HG03025 (cell line): ENCODE data around the gene ADAMTS12.

Experiments used
- ATAC-seq: cut with Tn5 transposase; IDR thresholded peaks from one replicate; pipeline ENCODE4 v1.9.1; 2021; ENCODE audit warnings: mild to moderate bottlenecking, moderate library complexity; ENCODE audit not compliant: unreplicated experiment, low FRiP score

ADAMTS12 gene

GRCh38 chr5:33621514-33621913, 270.3 kb downstream of the ADAMTS12 start:
- ATAC-seq: no peak

GRCh38 chr5:33614039-33614438, 277.8 kb downstream of the ADAMTS12 start:
- no peak for ATAC-seq

GRCh38 chr5:33612386-33612785, 279.4 kb downstream of the ADAMTS12 start:
- no peak for ATAC-seq

DNA sequence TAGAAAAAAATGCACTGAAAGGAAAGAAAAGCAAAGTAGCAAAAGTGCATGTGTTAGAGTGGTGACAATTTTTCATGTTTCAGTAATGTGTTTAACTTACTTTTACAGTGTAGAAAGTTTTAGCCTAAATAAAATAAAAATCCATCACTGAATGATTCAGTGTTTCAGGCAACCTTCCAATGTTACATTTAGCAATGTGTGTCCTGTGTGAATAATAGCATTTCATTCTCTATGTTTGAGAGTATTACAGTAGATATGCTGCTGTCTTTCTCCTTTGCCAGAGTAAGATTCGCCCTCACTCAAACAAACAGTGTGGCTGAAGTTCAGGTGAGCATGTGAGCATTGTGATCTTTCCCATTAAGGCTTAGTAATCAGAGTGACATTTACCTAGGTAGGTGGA, 279.9 kb downstream of the ADAMTS12 start:
- no peak for ATAC-seq

GRCh38 chr5:33608344-33609041, 283.3 kb downstream of the ADAMTS12 start:
- no peak for ATAC-seq

GRCh38 chr5:33604503-33604902, 287.3 kb downstream of the ADAMTS12 start:
- no peak for ATAC-seq

DNA sequence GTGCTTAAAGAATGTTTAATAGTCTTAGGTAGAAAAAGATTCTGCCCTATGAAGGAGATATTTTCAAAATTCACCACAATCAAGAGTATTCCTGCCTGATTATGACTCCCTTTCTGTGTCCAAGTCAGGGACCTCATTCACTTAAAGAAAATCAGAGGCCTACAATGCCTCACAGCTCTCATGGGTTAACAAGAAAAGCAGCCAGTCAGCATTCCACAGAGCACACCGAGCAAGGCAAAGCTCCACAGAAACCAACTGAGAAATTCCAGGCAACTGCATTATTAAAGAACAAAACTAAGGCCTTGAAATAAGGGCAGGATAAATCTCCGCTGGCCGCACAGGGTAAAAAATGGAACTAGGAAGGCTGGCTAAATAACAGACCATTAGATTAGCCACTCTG, 289.9 kb downstream of the ADAMTS12 start:
- ATAC-seq: no peak

DNA sequence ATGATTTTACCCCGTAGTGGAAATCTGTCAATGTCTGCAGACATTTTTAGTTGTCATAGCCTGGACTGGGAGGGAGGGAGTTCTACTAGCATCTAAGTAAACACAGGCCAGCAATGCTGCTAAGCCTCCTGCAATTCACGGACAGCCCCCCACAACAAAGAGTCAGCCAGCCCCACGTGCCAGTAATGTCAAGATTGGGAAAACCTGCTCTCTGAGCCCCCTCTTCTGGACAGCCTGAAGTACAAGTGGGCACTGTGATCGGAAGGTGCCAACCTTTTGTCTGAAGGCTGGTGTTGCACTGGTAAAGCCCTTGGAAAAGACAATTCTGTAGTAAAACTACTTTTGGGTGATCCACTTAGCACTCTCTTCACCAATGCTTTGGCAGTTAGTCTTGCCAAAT, 296.5 kb downstream of the ADAMTS12 start:
- no peak for ATAC-seq

GRCh38 chr5:33594006-33594405, 297.8 kb downstream of the ADAMTS12 start:
- no peak for ATAC-seq

DNA sequence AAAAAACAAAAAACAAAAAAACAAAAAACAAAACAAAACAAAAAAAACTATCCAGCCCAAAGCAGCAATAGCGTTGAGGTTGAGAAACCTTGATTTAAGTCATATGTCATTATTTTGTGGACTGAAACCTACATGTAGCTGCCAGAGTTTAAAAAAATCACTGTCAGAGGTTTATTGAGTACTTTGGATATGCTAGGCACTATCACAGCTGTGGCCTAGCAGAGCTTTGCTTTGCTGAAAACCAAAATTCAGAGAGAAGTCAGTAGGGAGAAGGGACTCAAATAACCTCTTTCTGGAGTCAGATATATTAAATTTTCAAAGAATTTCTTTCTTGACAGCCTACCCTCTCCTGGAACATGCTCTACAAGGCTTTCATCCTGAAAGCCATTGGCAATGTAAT, 299.5 kb downstream of the ADAMTS12 start:
- ATAC-seq: no peak

DNA sequence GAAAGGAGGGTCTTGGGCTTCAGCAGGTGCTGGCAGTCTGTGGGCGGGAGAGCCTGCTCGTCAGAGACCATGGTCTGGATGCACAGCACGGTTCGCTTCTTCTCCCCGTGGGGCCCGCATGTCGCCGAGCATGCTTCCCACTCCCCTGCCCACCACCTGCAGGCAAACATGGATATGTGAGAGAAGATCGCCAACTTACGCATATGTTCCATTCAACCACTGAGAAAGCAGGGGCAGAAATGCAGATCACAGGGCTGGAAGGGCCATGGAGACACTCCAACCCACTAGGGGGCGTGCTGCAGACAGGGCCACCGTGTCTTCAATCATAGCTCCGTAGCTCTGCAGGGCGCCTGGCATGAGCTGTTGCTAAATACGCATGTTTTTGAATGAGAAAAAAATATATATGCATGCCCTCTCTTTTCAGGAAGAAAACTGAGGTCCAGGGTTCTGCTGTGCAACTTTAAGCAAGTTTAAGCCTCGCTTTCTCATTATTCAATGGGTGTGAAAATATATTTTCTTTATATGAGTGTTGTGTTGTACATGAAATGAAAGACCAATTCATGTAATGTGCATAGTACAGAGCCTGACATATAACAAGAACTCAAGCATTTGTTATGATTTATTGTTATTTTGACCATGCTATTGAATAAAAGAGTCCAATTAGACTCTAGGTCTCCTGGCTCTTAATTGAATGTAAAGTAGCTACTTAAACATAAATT, 303.0 kb downstream of the ADAMTS12 start:
- ATAC-seq: peak; percentile 77

DNA sequence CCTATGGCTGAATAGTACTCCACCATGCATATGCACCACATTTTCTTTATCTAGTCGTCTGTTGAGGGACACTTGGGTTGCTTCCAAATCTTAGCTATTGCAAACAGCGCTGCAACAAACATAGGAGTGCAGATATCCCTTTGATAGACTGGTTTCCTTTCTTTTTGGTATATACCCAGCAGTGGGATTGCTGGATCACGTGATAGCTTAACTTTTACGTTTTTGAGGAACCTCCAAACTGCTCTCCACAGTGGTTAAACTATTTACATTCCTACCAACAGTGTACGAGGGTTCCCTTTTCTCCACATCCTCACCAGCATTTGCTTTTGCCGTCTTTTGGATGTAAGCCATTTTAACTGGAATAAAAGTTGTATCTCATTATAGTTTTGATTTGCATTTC, 308.5 kb downstream of the ADAMTS12 start:
- ATAC-seq: no peak

- no peak for ATAC-seq
These were observed 309.4 kb downstream of the ADAMTS12 start for GRCh38 chr5:33582417-33582816.

GRCh38 chr5:33579789-33580188, 312.0 kb downstream of the ADAMTS12 start:
- ATAC-seq: no peak

DNA sequence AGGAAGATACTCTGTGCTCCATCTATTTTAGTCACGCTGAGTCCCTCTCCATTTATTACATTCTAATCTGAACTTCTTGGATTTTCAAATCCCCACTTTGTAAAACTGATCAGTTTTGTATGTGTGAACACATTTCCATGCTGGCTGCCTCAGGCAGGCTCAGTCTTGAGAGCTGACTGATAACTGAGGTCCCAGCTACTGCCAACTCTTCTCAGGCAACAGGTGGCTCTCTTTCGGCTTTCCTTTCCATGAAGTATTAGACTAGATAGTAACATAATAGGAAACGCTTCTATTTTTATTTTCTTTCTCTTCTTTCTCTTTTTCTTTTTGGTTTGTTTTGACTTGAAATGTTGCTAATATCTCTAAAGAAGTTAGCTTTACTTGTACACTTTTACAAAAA, 312.6 kb downstream of the ADAMTS12 start:
- no peak for ATAC-seq

DNA sequence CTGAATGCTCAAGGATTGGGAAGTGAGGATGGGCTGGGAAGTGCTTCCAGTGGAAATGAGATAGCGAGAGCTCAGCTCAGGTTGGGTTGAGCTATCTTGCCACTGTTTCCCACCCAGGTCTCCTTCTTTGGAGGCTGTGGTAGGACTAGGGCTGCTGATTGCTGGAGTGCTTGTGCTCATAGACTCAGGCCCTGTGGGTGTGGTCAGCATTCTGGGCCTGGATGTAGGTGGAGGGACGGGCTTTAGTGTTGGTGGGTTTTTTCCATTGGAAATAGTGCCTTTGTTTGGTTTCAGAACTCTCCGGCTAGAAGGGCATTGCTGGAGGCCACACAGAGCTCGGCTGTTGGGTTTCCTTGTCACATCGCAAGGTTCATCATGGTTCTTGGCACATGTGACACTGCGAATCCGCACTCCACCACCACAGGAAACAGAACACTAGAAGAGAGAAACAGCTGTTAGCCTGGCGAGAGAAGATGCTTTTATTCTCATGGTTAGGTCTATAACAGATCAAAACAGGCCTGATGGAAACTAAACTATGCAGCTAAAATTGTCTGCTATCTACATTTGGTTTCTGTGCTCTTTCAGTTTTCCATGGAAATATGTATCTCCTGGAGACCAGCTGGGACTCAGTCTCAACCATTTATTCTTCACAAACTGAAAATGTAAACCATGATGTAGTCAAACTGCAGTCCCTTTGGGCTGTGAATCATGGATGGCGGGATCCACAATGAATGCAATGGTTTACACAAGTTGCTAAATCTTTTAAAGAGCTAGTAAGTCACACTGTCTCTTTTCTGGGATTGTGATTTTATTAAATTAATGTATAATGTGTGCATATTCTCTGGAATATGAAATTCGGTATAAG, 314.8 kb downstream of the ADAMTS12 start:
- no peak for ATAC-seq

GRCh38 chr5:33565324-33565723, 326.5 kb downstream of the ADAMTS12 start:
- ATAC-seq: no peak

- no peak for ATAC-seq
These were observed 327.5 kb downstream of the ADAMTS12 start for GRCh38 chr5:33563983-33564908.

DNA sequence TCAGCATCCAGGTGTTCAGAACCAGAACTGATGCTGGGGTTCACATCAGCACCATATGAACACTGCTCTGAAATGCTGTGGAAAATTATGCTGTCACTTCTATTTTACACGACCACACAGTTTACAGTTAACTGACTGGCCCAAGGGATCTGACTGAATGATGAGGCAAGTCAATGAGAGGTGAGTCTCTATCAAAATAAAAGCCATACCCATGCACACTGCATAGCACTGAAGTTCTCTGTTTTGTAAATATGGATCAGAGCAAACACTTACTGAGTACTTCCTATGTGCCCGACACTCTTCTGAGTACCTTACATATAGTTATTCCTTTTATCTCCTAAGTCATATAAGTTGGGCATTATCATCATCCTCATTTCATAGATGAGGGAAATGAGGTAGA, 328.3 kb downstream of the ADAMTS12 start:
- ATAC-seq: no peak

- ATAC-seq: no peak
These were observed 333.3 kb downstream of the ADAMTS12 start for GRCh38 chr5:33558489-33558888.
